ENCODE results near the gene WWOX. TPM values are rescaled to one million over a fixed set of nuclear protein-coding genes. Genes with fewer than 3 reads are reported as not detected.

The WWOX gene
- total RNA-seq, 6 experiments from 2014 or later, result 13.0 to 24.3 (median 16.5) TPM

GRCh38 chr16:78642621-78643285, 543.3 kb downstream of the WWOX start:
- DNase-seq, result no peak
- Histone ChIP-seq H3K27ac (no peak overlapping the region), H3K4me3 (no peak overlapping the region), H3K9me3 (no peaks in the 10 kb centered on the region), H3K4me1 (no peaks in the 10 kb centered on the region), H3K27me3 (no peaks in the 10 kb centered on the region), H3K36me3 (no peaks in the 10 kb centered on the region)
- intact Hi-C loops (cut with DNase I), result no loop called here
- TF ChIP-seq CTCF (IDR thresholded peaks at IDR 0.05), result no peak
- TF ChIP-seq POLR2A (IDR thresholded peaks at IDR 0.05), result no peak
- peak; percentile 53 to 86 (median 64) for ATAC-seq
- WGBS (ENCODE audit: insufficient coverage, low coverage, low lambda C conversion rate, missing lambda C conversion rate), result 67% methylated on average over 6 of the region's 6 CpGs

- no peaks in the 10 kb centered on the region for H3K9me3 ChIP-seq
These were observed 546.2 kb downstream of the WWOX start for GRCh38 chr16:78645657-78646056.

GRCh38 chr16:78647019-78647418, 547.6 kb downstream of the WWOX start:
- 59% methylated on average over 3 of the region's 3 CpGs for WGBS (ENCODE audit: insufficient coverage, low coverage, low lambda C conversion rate, missing lambda C conversion rate)

More at GRCh38 chr16:78645657-78646056, 546.2 kb downstream of the WWOX start:
- TF ChIP-seq POLR2A (IDR thresholded peaks at IDR 0.05) (no peak), CTCF (IDR thresholded peaks at IDR 0.05) (no peak)
- no peak for DNase-seq
- Histone ChIP-seq H3K27me3 (no peaks in the 10 kb centered on the region), H3K4me3 (no peak overlapping the region), H3K27ac (no peak overlapping the region), H3K4me1 (peaks cover 0 to 9% (median 4%) of the 10 kb centered on the region in 4 donors), H3K36me3 (no peaks in the 10 kb centered on the region)
- ATAC-seq, result no peak
- intact Hi-C loops (cut with DNase I), result no loop called here
- 100% methylated on average over 4 of the region's 4 CpGs for WGBS (ENCODE audit: insufficient coverage, low coverage, low lambda C conversion rate, missing lambda C conversion rate)

GRCh38 chr16:78647491-78647890, 548.0 kb downstream of the WWOX start:
- intact Hi-C loops (cut with DNase I), result no loop called here
- H3K4me3 ChIP-seq, result no peak overlapping the region
- no peak for TF ChIP-seq POLR2A (IDR thresholded peaks at IDR 0.05)
- no peak for TF ChIP-seq CTCF (IDR thresholded peaks at IDR 0.05)
- WGBS (ENCODE audit: insufficient coverage, low coverage, low lambda C conversion rate, missing lambda C conversion rate), result 75% methylated on average over 1 of the region's 2 CpGs
- H3K27ac ChIP-seq, result no peak overlapping the region
- H3K9me3 ChIP-seq, result no peaks in the 10 kb centered on the region
- H3K36me3 ChIP-seq, result no peaks in the 10 kb centered on the region
- H3K27me3 ChIP-seq, result no peaks in the 10 kb centered on the region
- ATAC-seq (no peak), DNase-seq (no peak)
- peaks cover 0 to 9% (median 4%) of the 10 kb centered on the region in 4 donors for H3K4me1 ChIP-seq

More at GRCh38 chr16:78647019-78647418, 547.6 kb downstream of the WWOX start:
- no peak for TF ChIP-seq CTCF (IDR thresholded peaks at IDR 0.05)
- no peak for TF ChIP-seq POLR2A (IDR thresholded peaks at IDR 0.05)
- ATAC-seq (peak in 2 of 4 donors; percentile 13 to 40), DNase-seq (no peak)
- peaks cover 0 to 9% (median 4%) of the 10 kb centered on the region in 4 donors for H3K4me1 ChIP-seq
- no peaks in the 10 kb centered on the region for H3K9me3 ChIP-seq
- H3K36me3 ChIP-seq, result no peaks in the 10 kb centered on the region
- no peak overlapping the region for H3K27ac ChIP-seq
- no peak overlapping the region for H3K4me3 ChIP-seq
- no peaks in the 10 kb centered on the region for H3K27me3 ChIP-seq
- intact Hi-C loops (cut with DNase I), result no loop called here

All from right lobe of liver (tissue), 6 donors.